GM13976 (cell line): ENCODE measurements around the gene MAB21L3.

Experiments used
- DNase-seq: peaks from one replicate; pipeline ENCODE4 v3.0.0; 2012; ENCODE audit warnings: low spot score
- in situ Hi-C: fragments of 300-500 bp; cut with MboI; formaldehyde crosslinking; loops from one replicate; pipeline ENCODE4 v1.12.0; 2022; ENCODE audit warnings: low sequenced_read_pairs, mixed read lengths, inconsistent platforms; ENCODE audit not compliant: unreplicated experiment
- TF ChIP-seq, protein P1 (sequence below): IDR thresholded peaks from 2 replicates; pipeline ENCODE4 v1.5.1; 2012; ENCODE audit warnings: borderline replicate concordance, mild to moderate bottlenecking; ENCODE audit not compliant: insufficient read depth; ENCODE audit errors: extremely low read depth, missing control alignments, control extremely low read depth

The MAB21L3 gene

DNA sequence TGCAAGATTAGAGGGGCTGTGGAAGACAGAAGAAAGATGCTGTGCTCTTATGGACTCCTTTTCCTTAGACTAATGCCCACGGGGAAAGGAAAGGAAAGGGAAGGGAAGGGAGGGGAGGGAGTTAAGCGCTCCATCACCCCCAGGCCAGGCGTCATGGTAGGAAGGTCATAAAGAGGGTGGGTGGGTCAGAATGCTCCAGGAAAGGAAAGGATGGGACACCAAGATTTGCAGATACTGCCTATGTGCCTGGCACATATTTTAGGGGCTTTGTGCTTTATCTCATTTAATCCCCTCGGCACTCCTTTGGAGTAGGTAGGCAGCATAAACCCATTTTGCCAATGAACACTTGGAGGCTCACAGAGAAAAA, 41.4 kb downstream of the MAB21L3 start:
- in situ Hi-C loops = loop anchor here (10.0 kb wide), 1 partner anchor 342 kb away; no protein-coding TSS in a partner anchor
- DNase-seq = no peak
- TF ChIP-seq, protein P1, sequence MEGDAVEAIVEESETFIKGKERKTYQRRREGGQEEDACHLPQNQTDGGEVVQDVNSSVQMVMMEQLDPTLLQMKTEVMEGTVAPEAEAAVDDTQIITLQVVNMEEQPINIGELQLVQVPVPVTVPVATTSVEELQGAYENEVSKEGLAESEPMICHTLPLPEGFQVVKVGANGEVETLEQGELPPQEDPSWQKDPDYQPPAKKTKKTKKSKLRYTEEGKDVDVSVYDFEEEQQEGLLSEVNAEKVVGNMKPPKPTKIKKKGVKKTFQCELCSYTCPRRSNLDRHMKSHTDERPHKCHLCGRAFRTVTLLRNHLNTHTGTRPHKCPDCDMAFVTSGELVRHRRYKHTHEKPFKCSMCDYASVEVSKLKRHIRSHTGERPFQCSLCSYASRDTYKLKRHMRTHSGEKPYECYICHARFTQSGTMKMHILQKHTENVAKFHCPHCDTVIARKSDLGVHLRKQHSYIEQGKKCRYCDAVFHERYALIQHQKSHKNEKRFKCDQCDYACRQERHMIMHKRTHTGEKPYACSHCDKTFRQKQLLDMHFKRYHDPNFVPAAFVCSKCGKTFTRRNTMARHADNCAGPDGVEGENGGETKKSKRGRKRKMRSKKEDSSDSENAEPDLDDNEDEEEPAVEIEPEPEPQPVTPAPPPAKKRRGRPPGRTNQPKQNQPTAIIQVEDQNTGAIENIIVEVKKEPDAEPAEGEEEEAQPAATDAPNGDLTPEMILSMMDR = no peak

DNA sequence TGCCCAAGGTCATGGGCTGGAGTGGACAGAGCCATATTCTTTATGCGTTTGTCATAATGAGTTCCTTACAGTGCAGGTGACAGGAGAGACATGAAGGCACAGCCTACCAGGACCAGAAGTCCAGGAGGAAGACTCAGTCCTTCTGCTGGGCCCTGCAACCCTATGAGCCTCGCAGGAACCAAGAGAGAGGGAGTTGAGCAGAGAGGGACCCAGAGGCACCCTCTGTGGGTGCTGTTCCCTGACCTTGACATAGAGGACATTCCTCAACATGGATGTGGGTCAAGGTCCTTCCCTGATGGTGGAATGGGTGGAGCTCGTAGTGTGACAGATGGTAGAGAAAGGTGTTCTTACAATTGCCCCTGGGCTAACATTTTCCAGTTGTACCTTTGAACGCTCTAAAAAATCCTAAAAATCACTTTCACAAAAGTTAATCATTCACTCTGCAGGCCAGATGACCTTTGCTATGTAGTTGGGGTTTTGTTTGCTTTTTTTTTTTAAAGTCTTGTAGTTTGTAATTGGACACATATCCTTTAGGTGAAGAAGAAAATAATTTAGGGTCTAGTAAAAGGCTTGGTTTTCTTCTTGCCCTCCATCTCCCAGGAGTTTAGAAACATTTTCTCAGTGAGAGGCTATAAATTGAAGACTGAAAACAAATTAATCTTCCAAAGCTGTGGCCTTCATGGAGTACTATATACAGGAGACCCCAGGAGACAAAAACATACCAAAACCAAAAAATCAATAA, 41.9 kb downstream of the MAB21L3 start:
- TF ChIP-seq, protein P1 = no peak
- in situ Hi-C loops = loop anchor here (10.0 kb wide), 1 partner anchor 342 kb away; no protein-coding TSS in a partner anchor
- DNase-seq = no peak

DNA sequence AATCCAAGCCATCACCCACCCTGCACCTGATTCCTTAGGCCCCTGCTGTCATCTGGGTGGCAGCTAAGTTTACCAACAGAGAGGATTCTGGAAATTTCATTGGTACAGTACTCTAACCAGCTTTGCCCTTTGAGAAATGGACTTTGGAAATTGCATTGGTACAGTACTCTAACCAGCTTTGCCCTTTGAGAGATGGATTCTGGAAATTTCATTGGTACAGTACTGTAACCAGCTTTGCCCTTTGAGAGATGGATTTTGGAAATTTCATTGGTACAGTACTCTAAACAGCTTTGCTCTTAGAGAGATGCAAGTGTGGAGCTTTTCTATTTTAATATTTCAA, 42.5 kb downstream of the MAB21L3 start:
- in situ Hi-C loops = loop anchor here (10.0 kb wide), 1 partner anchor 341 kb away; no protein-coding TSS in a partner anchor

DNA sequence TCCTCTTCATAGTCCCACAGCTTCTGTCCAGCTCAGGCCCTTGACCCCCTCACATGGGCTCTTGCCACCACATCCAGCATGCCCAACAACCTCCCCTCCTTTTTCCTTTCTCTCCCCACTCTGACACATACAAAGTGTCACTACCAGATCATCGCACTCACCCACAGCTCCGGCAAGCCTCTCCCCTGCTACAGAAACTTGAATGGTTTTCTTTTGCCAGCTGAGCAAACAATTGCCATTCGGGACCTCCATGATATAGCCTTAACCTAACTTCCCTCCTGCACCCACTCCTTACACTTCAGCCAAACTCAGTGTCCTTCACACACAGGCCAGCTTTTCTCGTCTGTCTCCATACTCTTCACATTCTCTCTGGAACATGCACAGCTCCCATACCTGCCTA, 43.3 kb downstream of the MAB21L3 start:
- TF ChIP-seq, protein P1 = no peak
- in situ Hi-C loops = loop anchor here (10.0 kb wide), 1 partner anchor 340 kb away; no protein-coding TSS in a partner anchor
- no peak for DNase-seq

More for the DNA sequence above, 42.5 kb downstream of the MAB21L3 start:
- DNase-seq = no peak
- TF ChIP-seq, protein P1 = no peak

DNA sequence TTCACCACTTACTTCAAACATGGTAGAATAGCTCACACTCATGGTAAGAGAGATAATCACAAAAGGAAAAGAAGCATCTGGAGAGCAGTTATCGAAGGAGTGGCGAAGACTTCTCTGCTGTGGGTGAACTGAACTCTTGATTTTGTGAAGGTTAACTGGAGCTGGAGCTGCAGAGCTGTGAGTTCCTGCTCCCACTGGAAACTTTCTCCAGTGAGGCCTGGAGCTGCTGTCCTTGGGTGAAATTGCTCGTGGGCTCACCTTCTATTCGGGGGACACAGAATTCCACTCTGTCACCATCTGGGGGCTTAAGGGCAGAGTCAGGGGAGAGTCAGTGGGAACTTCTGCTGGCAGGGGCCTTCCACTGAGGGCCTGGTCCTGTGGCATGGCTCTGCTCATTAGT, 45.9 kb downstream of the MAB21L3 start:
- in situ Hi-C loops = loop anchor here (10.0 kb wide), 1 partner anchor 338 kb away; no protein-coding TSS in a partner anchor
- DNase-seq = no peak

DNA sequence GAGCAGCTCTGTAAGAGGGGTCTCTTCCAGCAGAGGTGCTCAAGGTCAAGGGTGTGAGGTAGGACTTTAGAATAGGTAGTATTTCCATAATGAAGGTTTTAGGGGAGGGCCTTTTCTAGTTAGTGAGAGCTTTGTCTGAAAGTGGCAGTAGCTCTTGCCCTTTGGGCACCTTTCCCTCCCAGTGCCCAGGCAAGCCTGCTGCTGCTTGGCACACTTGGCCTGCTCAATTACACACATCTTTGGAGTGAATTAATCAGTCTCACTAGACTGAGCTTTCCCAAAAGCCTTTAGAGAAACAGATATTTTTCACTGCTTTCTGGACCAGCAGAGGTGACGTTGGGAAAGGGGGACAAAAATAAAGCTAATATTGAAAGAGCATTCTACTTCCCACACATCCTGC, 48.0 kb downstream of the MAB21L3 start:
- in situ Hi-C loops = loop anchor here (10.0 kb wide), 1 partner anchor 336 kb away; no protein-coding TSS in a partner anchor
- DNase-seq = no peak
- TF ChIP-seq, protein P1 = no peak

More for the DNA sequence above, 45.9 kb downstream of the MAB21L3 start:
- TF ChIP-seq, protein P1 = no peak
